Colonic mucosa (tissue), 4 donors: ENCODE measurements around the gene NALCN. TPM values are rescaled to one million over a fixed set of nuclear protein-coding genes. Genes with fewer than 3 reads are reported as not detected.

Experiments used
- DNase-seq: peaks from one replicate; pipeline ENCODE4 v3.0.0-alpha.2; 2020
- H3K27ac ChIP-seq: fragments of 200-600 bp; one replicate; pipeline ENCODE4 v1.8.0; 2021
- H3K27me3 ChIP-seq: fragments of 200-600 bp; one replicate; pipeline ENCODE4 v1.8.0; 2021
- H3K36me3 ChIP-seq: fragments of 200-600 bp; one replicate; pipeline ENCODE4 v1.8.0; 2021
- H3K4me1 ChIP-seq: fragments of 200-600 bp; one replicate; pipeline ENCODE4 v1.8.0; 2021; ENCODE audit warnings: mild to moderate bottlenecking
- H3K4me3 ChIP-seq: fragments of 200-600 bp; one replicate; pipeline ENCODE4 v1.8.0; 2021
- H3K9ac ChIP-seq, 2 donors: one replicate each; pipeline ENCODE4 v1.7.0; 2013; ENCODE audit warnings: control low read depth in 2 of 2, low read depth in 2 of 2, low read length in 2 of 2
- H3K9me3 ChIP-seq: fragments of 200-600 bp; one replicate; pipeline ENCODE4 v1.8.0; 2021
- CTCF ChIP-seq: fragments of 200-600 bp; IDR thresholded peaks from one replicate; pipeline ENCODE4 v1.8.0; 2022; ENCODE audit warnings: antibody characterized with exemption, mild to moderate bottlenecking
- intact Hi-C: fragments of 100-400 bp; cut with DNase I; formaldehyde crosslinking; loops from one replicate; pipeline ENCODE4 v1.14.1; 2022
- total RNA-seq, 2 donors: library from RNA; stranded (reverse); fragmentation: NEBNext Ultra II Directional in 1 of 2; extraction: Animal tissue kit (Norgen Biotek cat#: 25700) in 1 of 2; gene quantifications; one replicate each; pipeline ENCODE4 v1.2.1, GENCODE V29; 2021
- donor health status: healthy.
- donor health status: DM: no; HTN: no; CAD: no.
- donor health status: DM: no; HTN: no; CAD: no.

Gene NALCN
- total RNA-seq, 2 donors from 2014 or later: 0.22 to 0.27 TPM

GRCh38 chr13:101267656-101268055 lies 148.7 kb downstream of the NALCN start:
- Histone ChIP-seq H3K9ac (no peak overlapping the region), H3K27ac (no peak overlapping the region), H3K27me3 (no peaks in the 10 kb centered on the region), H3K4me1 (no peaks in the 10 kb centered on the region), H3K36me3 (no peaks in the 10 kb centered on the region), H3K4me3 (no peak overlapping the region), H3K9me3 (no peaks in the 10 kb centered on the region)
- no peak for DNase-seq
- intact Hi-C loops: no loop called here
- TF ChIP-seq CTCF: no peak

DNA sequence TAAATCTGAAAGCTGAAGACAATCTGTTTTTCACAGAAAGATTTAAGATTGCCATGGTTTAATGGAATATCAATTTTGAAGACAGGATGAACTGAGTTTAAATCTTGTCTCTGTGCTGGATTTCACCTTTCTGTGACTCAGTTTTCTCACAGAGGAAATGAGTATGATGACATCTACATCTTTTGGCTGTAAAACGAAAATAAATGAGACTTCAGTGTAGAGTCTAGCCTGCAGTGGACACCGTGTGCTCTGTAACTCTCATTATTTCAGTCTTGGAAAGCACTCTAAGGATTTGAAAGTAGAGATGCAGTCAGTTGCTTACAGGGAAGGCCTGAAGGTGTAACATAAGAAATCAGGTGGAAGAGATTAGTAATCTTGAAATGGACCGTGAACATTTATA lies 150.4 kb downstream of the NALCN start:
- no peak for DNase-seq
- no peak for TF ChIP-seq CTCF
- no peaks in the 10 kb centered on the region for H3K9me3 ChIP-seq
- H3K4me1 ChIP-seq: no peaks in the 10 kb centered on the region
- H3K9ac ChIP-seq: no peak overlapping the region
- H3K27me3 ChIP-seq: no peaks in the 10 kb centered on the region
- intact Hi-C loops: no loop called here
- no peak overlapping the region for H3K4me3 ChIP-seq
- no peaks in the 10 kb centered on the region for H3K36me3 ChIP-seq
- H3K27ac ChIP-seq: no peak overlapping the region

DNA sequence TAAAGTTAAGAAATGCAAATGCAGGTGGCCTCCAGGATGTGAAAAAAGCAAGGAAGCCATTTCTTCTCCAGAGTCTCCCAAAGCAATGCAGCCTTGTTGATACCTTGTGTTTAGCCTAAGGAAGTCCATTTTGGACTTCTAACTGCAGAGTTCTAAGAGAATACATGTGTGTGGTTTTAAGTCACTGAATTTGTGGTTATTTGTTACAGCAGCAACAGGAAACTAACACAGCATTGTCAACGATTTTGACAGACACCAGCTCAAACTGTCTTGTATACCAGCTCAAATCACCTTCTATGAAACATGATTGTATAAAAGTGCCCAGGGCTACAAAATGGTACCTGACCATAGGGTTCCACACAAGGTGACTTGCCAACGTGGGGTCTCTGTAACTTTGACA lies 151.4 kb downstream of the NALCN start:
- Histone ChIP-seq H3K9ac (no peak overlapping the region), H3K9me3 (no peaks in the 10 kb centered on the region), H3K4me1 (no peaks in the 10 kb centered on the region), H3K36me3 (no peaks in the 10 kb centered on the region), H3K27me3 (no peaks in the 10 kb centered on the region), H3K4me3 (no peak overlapping the region), H3K27ac (no peak overlapping the region)
- intact Hi-C loops: no loop called here
- no peak for DNase-seq
- no peak for TF ChIP-seq CTCF

DNA sequence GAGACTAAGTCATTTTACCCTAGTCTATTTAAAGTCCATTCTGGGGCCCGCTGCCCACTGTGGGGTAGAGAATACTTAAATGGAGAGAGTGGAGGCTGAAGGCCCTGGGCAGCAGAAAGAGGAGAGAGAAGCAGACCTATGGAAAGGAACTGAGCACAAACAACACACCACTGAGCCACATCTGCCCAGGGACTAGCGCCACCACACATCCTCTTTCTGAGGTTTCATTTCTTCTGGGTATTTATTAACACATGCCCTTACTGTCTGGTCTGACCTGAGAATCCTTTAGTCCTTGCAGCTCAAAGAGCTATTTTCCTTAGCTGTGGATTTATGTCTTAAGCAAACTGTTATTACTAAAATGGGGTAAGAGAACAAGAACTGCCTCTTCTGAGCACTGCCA lies 154.0 kb downstream of the NALCN start:
- no peaks in the 10 kb centered on the region for H3K9me3 ChIP-seq
- no peaks in the 10 kb centered on the region for H3K4me1 ChIP-seq
- no peak overlapping the region for H3K27ac ChIP-seq
- H3K36me3 ChIP-seq: no peaks in the 10 kb centered on the region
- H3K27me3 ChIP-seq: no peaks in the 10 kb centered on the region
- no peak overlapping the region for H3K4me3 ChIP-seq
- no peak for DNase-seq
- H3K9ac ChIP-seq: no peak overlapping the region
- TF ChIP-seq CTCF: no peak
- intact Hi-C loops: no loop called here

DNA sequence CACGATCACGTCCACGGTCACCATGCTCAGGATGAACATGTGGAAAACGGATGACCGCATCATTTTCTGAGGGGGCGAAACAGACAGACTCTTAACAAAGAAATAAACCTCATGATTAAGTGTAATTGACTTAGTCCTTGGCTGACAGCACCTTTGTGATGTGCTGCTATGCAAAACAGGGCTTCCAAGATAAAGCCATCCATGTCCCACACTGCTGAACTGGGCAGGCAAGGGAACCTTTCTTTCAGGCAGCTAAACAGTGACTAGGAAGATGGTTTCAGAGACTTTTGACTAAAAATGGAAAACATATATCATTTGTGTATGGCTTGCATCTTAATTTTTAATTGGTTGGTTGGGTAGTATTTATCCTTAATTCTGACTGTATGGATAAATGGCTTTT lies 157.8 kb downstream of the NALCN start:
- H3K4me3 ChIP-seq: no peak overlapping the region

More for the DNA sequence above, 157.8 kb downstream of the NALCN start:
- DNase-seq: no peak
- H3K9me3 ChIP-seq: no peaks in the 10 kb centered on the region
- no peak overlapping the region for H3K27ac ChIP-seq
- H3K27me3 ChIP-seq: no peaks in the 10 kb centered on the region
- no peak for TF ChIP-seq CTCF
- H3K36me3 ChIP-seq: no peaks in the 10 kb centered on the region
- H3K4me1 ChIP-seq: no peaks in the 10 kb centered on the region
- H3K9ac ChIP-seq: no peak overlapping the region
- intact Hi-C loops: no loop called here
